Mucosa of stomach (tissue), 1 donor: ENCODE data around the gene ARHGDIG.
"Not testable (repeated sequence)": the region's sequence is repeated elsewhere in the genome, so short reads cannot be mapped to it uniquely, and the experiment has no call there.

Source experiments
- H3K27me3 ChIP-seq: one replicate; pipeline ENCODE4 v1.7.0; 2013; ENCODE audit warnings: mild to moderate bottlenecking, low read length; ENCODE audit not compliant: control insufficient read depth, insufficient read depth
- H3K36me3 ChIP-seq: one replicate; pipeline ENCODE4 v1.7.0; 2013; ENCODE audit warnings: low read length; ENCODE audit not compliant: control insufficient read depth, insufficient read depth
- H3K4me1 ChIP-seq: one replicate; pipeline ENCODE4 v1.7.0; 2013; ENCODE audit warnings: mild to moderate bottlenecking, low read length; ENCODE audit not compliant: control insufficient read depth, insufficient read depth
- H3K4me3 ChIP-seq: one replicate; pipeline ENCODE4 v1.7.0; 2013; ENCODE audit warnings: low read length
- H3K9ac ChIP-seq: one replicate; pipeline ENCODE4 v1.7.0; 2013; ENCODE audit warnings: mild to moderate bottlenecking, low read length, moderate library complexity
- H3K9me3 ChIP-seq: one replicate; pipeline ENCODE4 v1.7.0; 2013; ENCODE audit warnings: mild to moderate bottlenecking, low read length, moderate library complexity; ENCODE audit not compliant: control insufficient read depth
- donor health status: Pancreatic carcinoma.

Gene ARHGDIG

GRCh38 chr16:265711-266110, 14.7 kb upstream of the ARHGDIG start:
- H3K9me3 ChIP-seq, result no peaks in the 10 kb centered on the region
- H3K4me1 ChIP-seq, result no peaks in the 10 kb centered on the region
- no peak overlapping the region for H3K4me3 ChIP-seq
- H3K27me3 ChIP-seq, result no peaks in the 10 kb centered on the region
- no peaks in the 10 kb centered on the region for H3K36me3 ChIP-seq
- no peak overlapping the region for H3K9ac ChIP-seq

DNA sequence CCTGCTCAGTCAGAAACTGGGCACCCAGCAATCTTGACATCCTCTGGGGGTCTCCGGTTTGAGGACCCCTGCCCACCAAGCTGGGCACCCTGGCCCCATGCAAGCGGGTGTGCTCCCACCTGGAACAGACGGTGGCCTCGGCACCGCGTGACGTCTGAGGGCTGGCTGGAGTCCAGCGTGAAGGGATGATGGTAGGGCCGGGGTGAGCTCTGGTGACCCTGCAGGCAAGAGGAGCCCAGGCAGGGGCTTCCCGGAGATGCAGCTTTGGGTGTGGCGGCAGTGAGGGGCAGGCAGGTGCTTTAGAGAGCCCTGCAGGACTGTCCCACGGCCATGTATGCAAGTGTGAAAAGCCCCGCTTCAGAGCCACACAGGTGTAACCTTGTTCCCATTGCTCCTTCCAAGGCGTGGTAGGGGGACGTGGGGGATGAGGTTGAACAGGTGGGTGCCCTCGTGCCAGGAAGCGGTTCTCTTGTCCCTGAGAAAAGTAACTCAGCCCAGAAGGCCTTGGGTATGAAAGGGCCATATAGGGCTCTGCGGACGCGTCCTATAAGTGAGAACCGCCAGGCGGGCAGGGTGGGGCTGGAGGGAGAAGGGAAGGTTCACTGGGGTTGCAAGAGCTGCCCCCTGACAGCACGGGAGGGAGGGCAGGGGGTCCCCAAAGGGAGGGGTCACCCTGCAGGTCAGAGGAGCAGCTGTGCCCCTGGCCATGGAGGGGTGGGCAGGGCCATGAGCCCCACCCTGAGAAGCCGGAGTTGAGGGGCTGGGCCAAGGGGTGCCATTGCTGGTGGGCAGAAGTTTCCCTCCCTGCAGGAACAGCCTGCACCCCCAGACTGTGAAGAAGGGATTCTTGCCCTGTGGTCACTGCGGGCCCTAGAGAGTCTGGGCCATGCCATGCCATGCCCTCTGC, 13.9 kb upstream of the ARHGDIG start:
- no peaks in the 10 kb centered on the region for H3K4me1 ChIP-seq
- no peaks in the 10 kb centered on the region for H3K9me3 ChIP-seq
- peaks cover 3% of the 10 kb centered on the region for H3K27me3 ChIP-seq
- no peak overlapping the region for H3K4me3 ChIP-seq
- H3K9ac ChIP-seq, result no peak overlapping the region
- no peaks in the 10 kb centered on the region for H3K36me3 ChIP-seq

GRCh38 chr16:267562-267961, 12.8 kb upstream of the ARHGDIG start:
- H3K4me1 ChIP-seq, H3K9me3 ChIP-seq, H3K4me3 ChIP-seq, H3K9ac ChIP-seq, H3K36me3 ChIP-seq, H3K27me3 ChIP-seq: not testable (repeated sequence)

DNA sequence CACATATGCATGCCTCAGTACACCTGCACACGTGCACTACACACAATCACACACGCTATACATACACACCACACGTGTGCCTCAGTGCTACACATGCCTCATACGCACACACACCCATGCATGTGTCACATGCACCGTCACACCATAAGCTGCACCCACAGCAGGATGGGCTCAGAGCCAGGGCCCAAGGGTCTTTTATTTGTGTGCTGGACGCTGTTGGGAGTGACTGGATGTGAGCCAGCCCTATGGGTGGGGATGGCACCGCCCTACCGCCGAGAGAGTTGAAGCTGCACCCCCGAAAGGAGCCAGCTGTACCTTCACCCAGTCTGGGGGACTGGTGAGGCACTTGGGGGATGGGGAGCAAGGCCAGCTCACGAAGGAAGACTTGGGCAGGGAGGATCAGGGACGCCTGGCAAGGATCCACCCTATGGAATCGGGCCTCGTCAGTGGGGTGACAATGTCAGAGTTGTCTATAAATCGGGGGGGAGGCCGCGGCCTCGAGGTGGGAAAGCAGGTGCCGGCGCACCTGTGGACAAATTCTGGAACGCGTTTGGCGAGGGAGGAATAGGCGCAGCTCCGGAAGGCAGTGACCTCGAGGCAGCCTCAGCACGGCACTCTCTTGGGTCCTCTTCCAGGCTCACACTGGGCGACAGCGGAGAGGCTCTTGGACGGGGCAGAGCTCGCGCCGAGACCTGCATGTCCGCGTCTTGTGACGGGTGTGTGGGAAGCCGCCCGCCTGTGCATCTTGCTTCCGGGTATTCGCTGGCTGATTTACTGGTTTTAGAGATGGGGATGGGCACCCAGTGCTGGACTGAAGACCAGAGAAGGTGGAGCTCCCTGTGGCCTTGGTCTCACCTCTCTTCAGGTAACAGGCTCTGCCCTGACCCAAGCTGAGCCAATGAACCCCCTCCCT, 12.0 kb upstream of the ARHGDIG start:
- H3K4me3 ChIP-seq, result no peak overlapping the region
- peaks cover 3% of the 10 kb centered on the region for H3K27me3 ChIP-seq
- no peaks in the 10 kb centered on the region for H3K9me3 ChIP-seq
- H3K36me3 ChIP-seq, result no peaks in the 10 kb centered on the region
- H3K9ac ChIP-seq, result no peak overlapping the region
- H3K4me1 ChIP-seq, result no peaks in the 10 kb centered on the region

DNA sequence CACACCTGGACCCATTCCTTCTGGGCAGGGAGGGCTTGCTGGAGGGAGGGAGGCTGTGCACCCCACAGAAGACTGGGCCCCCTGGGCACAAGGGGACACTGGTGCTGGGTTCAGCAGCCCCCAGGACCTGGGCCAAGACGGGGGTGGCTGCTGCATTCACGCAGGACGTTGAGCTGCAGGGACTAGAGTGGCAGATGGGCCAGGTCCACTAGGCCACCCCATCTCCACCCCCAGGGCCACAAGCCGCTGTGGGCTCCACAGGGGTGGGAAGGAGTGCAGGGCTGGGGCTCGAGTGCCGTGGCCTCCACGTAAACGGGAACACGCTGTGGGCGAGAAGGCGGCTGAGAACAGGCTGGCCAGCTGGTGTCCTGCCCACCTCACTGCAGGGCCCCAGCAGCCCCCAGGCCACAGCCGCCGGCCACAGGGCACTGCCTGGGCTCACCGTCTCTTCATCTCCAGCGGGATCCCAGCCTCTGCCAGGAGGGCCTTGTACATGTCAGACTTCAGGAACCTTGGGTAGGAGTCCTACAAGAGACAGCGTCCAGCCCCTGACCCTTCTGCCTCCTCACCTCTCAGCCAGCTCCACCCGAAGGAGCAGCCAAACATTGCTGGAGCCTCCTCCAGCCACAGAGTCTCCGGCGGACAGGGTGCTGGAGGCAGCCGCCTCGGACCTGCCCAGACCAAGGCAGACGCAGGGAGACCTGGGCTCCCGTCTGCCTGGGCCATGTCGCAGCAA, 11.2 kb upstream of the ARHGDIG start:
- Histone ChIP-seq H3K4me1 (peaks cover 2% of the 10 kb centered on the region), H3K27me3 (peaks cover 8% of the 10 kb centered on the region), H3K36me3 (no peaks in the 10 kb centered on the region), H3K4me3 (no peak overlapping the region), H3K9ac (no peak overlapping the region), H3K9me3 (no peaks in the 10 kb centered on the region)

DNA sequence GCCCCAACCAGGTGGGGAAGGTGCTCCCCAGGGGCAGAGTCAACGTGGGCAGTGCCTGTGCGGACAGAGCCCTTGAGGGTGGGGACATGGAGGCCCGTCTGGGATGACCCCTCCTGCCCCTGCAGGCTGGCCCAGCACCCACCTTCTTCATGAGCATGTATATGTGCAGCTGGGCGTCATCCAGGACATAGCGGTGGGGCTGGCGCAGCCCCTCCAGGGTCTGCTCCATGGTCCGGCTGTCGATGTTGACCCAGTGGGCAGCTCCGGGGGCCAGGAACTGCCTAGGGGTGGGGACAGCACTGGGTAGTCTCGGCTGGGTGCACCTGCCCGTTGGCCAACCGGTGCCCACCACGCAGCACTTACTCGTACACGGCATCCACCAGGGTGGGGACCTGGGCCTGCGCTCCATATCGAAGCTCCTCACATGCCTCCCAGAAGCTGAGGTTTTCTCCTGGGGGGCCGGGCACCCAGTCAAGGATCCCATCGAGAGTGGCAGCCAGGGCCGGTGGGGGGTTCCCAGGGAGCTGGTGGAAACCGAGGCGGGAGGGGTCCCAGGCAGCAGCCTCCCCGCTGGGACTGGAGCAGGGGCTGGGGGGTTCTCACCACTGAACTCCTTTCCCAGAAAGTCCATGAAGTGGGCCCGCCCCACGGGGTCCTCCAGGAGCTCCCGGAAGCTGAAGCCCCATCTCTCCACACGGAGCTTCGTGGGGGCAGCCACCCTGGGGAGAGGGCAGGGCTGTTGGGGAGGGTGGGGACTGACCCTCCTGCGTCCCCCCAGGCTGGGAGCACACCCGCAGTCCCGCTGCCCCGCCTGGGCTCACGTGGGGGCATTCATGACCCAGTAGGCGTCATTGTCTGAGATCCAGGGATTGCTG, 9.8 kb upstream of the ARHGDIG start:
- Histone ChIP-seq H3K9me3 (no peaks in the 10 kb centered on the region), H3K9ac (no peak overlapping the region), H3K4me1 (peaks cover 13% of the 10 kb centered on the region), H3K36me3 (no peaks in the 10 kb centered on the region), H3K27me3 (peaks cover 20% of the 10 kb centered on the region), H3K4me3 (no peak overlapping the region)

DNA sequence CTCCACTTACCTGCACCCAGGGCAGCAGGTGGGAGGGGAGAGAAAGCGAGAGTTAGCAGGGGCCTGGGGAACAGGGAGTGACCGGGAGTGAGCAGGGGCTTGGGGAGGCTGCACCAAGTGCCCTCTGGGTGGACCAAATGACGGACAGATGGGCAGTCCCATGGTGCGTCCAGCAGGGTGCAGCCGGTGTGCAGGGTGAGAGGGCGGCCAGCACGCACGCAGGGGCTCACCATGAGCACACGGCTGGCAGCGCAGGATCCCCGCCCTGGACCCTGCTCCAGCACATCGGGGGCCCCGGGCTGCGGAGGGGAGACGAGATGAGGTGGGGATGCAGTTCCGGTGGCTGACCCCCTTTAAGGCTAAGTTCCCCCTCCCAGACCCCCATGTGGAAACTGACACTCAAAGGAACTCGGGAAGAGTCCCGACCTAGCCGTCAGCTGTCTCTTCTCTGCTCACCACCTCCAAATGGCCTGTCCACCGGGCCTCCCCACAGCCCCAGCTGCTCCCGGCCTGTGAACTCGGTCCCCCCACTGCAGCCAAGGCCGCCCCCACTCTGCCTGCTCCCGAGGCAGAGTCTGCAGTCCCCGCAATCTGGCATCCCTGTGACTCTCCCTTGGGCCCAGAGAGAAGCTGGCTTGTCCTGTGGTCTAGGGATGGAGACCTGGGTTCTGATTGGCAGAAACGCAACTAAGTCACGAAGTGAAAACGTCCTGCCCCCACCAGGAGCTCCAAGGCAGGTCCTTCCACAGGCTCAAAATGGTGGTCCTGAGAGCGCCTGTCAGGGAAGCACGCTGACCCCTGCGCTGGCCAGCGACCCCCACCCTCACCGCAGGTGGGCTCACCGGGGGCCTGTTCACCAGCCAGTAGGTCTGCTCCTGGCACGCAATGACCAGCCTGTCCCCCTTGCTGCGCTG, 7.5 kb upstream of the ARHGDIG start:
- H3K4me1 ChIP-seq, result peaks cover 13% of the 10 kb centered on the region
- H3K36me3 ChIP-seq, result no peaks in the 10 kb centered on the region
- no peak overlapping the region for H3K4me3 ChIP-seq
- H3K9me3 ChIP-seq, result no peaks in the 10 kb centered on the region
- no peak overlapping the region for H3K9ac ChIP-seq
- H3K27me3 ChIP-seq, result peaks cover 26% of the 10 kb centered on the region

- Histone ChIP-seq H3K27me3 (peaks cover 26% of the 10 kb centered on the region), H3K4me1 (peaks cover 13% of the 10 kb centered on the region), H3K4me3 (no peak overlapping the region), H3K9me3 (no peaks in the 10 kb centered on the region), H3K9ac (no peak overlapping the region), H3K36me3 (no peaks in the 10 kb centered on the region)
These were observed 6.6 kb upstream of the ARHGDIG start for GRCh38 chr16:273547-274421.

DNA sequence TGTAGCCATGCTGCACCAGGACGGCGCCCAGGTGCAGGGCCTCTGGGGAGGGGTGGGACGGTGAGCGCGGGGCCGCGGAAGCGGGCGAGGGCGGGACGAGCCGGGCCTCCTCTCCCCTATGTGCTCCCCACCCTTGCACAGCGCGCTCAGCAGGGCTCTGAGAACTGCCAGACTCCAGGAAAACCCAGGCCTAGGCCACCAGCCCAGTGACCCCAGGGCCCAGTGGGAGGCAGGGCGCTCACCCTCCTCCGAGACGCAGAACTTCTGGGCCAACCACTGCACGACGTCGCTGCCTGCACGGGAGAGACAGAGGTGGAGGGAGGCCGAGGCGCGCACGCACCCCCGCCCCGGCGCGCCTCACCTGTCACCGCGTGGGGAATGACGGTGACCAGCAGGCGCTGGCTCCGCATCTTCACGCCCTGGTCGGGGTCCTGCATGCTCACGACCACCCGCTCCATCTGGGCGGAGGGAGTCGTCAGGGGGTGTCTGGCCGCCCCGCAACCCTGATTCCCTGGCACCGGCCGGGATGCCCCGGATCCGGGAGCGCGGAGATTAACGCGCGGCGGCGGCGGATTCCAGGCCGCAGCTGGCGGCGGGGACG, 5.2 kb upstream of the ARHGDIG start:
- Histone ChIP-seq H3K9me3 (no peaks in the 10 kb centered on the region), H3K4me1 (peaks cover 13% of the 10 kb centered on the region), H3K27me3 (peaks cover 29% of the 10 kb centered on the region), H3K4me3 (no peak overlapping the region), H3K36me3 (no peaks in the 10 kb centered on the region), H3K9ac (no peak overlapping the region)
